Spleen (tissue), 11 donors: ENCODE results near the gene FLAD1. TPM values are rescaled to one million over a fixed set of nuclear protein-coding genes. Genes with fewer than 3 reads are reported as not detected.

ENCODE experiments used
- DNase-seq: peaks from one replicate; pipeline ENCODE4 v3.0.0-alpha.2; 2020
- H3K27ac ChIP-seq, 8 donors: fragments of 200-600 bp; sonication (generic) in 7 of 8; 1 replicate in 4 of 8; 2 replicates in 4 of 8; pipeline versions ENCODE4 v1.5.0 to v1.8.0; 2016 to 2021; ENCODE audit warnings: inconsistent platforms in 4 of 8, mild to moderate bottlenecking in 4 of 8, moderate library complexity in 1 of 8
- H3K27me3 ChIP-seq, 7 donors: fragments of 200-600 bp; sonication (generic) in 6 of 7; replicated peaks in 1 of 7; 1 replicate in 4 of 7; 2 replicates in 3 of 7; pipeline versions ENCODE4 v1.5.0 to v1.8.0; 2016 to 2021; ENCODE audit warnings: inconsistent platforms in 3 of 7, mild to moderate bottlenecking in 1 of 7
- H3K36me3 ChIP-seq, 6 donors: fragments of 200-600 bp; sonication (generic) in 5 of 6; 1 replicate in 4 of 6; 2 replicates in 2 of 6; pipeline versions ENCODE4 v1.5.0 to v1.8.0; 2016 to 2021; ENCODE audit warnings: inconsistent platforms in 2 of 6
- H3K4me1 ChIP-seq, 6 donors: fragments of 200-600 bp; sonication (generic) in 5 of 6; 1 replicate in 3 of 6; 2 replicates in 3 of 6; pipeline versions ENCODE4 v1.5.0 to v1.8.0; 2016 to 2021; ENCODE audit warnings: inconsistent platforms in 3 of 6
- H3K4me3 ChIP-seq, 8 donors: fragments of 200-600 bp; sonication (generic) in 7 of 8; 1 replicate in 4 of 8; 2 replicates in 4 of 8; pipeline versions ENCODE4 v1.5.0 to v1.8.0; 2016 to 2021; ENCODE audit warnings: inconsistent platforms in 4 of 8, mild to moderate bottlenecking in 4 of 8, moderate library complexity in 2 of 8
- H3K9me3 ChIP-seq, 8 donors: fragments of 200-600 bp; sonication (generic) in 7 of 8; 1 replicate in 4 of 8; 2 replicates in 4 of 8; pipeline versions ENCODE4 v1.5.0 to v1.8.0; 2016 to 2021; ENCODE audit warnings: inconsistent platforms in 4 of 8
- POLR2A ChIP-seq, 3 donors: fragments of 450-650 bp; IDR thresholded peaks; one replicate each; pipeline ENCODE4 v1.5.1; 2017; ENCODE audit warnings: antibody characterized with exemption in 3 of 3, mild to moderate bottlenecking in 1 of 3
- POLR2AphosphoS5 ChIP-seq, 3 donors: sonication (generic); formaldehyde crosslinking; IDR thresholded peaks; one replicate each; pipeline ENCODE4 v1.5.1; 2017; ENCODE audit warnings: antibody characterized with exemption in 3 of 3
- WGBS, 5 donors: extraction: QIAGEN DNeasy Blood & Tissue Kit in 3 of 5; methylation state at CpG; one replicate each; pipeline versions ENCODE4 v1.1.5 to v1.1.7; 2013 to 2018; 5-methylcytosine and 5-hydroxymethylcytosine counted together
- intact Hi-C: fragments of 100-400 bp; cut with DNase I; formaldehyde crosslinking; loops from one replicate; pipeline ENCODE4 v1.15.0; 2023; ENCODE audit warnings: low total_unique reads
- polyA plus RNA-seq, 3 donors: library from polyadenylated mRNA; stranded (reverse); fragments of 200-250 nt; gene quantifications; one replicate each; pipeline ENCODE4 v1.2.1, GENCODE V29; 2013
- total RNA-seq, 7 donors: library from RNA; depleted of rRNA in 3 of 7; stranded (reverse); fragments of >200 nt in 3 of 7; fragmentation: NEBNext Ultra II Directional in 4 of 7; extraction: Animal tissue kit (Norgen Biotek cat#: 25700) in 4 of 7; gene quantifications; one replicate each; pipeline versions ENCODE4 v1.1.0 to v1.2.1, GENCODE V29; 2016 to 2021
- TF ChIP-seq, protein P1 (sequence below), 11 experiments: fragments of 200-600 bp in 7 of 11; fragments of 450-650 bp in 4 of 11; sonication (generic) in 4 of 11; IDR thresholded peaks in 8 of 11; conservative IDR thresholded peaks in 3 of 11; 1 replicate in 7 of 11; 2 replicates in 4 of 11; pipeline versions ENCODE4 v1.4.0 to v1.8.0; 2016 to 2021; ENCODE audit warnings: antibody characterized with exemption in 11 of 11, inconsistent platforms in 4 of 11, mild to moderate bottlenecking in 1 of 11
- donor health status: healthy with polysubstance abuse.
- donor health status: DM: no; HTN: no; CAD: no; lungs with moderate emphysema.
- donor health status: DM: no; HTN: no; CAD: no.
- donor health status: Bipolar disorder and iron deficiency.
- donor health status: healthy.
- donor health status: DM: no; HTN: no; CAD: no.
- donor health status: DM: yes; HTN: yes; CAD: no.

The FLAD1 gene
- total and polyA plus RNA-seq, 10 donors, result 27.1 to 43.4 (median 31.6) TPM

DNA sequence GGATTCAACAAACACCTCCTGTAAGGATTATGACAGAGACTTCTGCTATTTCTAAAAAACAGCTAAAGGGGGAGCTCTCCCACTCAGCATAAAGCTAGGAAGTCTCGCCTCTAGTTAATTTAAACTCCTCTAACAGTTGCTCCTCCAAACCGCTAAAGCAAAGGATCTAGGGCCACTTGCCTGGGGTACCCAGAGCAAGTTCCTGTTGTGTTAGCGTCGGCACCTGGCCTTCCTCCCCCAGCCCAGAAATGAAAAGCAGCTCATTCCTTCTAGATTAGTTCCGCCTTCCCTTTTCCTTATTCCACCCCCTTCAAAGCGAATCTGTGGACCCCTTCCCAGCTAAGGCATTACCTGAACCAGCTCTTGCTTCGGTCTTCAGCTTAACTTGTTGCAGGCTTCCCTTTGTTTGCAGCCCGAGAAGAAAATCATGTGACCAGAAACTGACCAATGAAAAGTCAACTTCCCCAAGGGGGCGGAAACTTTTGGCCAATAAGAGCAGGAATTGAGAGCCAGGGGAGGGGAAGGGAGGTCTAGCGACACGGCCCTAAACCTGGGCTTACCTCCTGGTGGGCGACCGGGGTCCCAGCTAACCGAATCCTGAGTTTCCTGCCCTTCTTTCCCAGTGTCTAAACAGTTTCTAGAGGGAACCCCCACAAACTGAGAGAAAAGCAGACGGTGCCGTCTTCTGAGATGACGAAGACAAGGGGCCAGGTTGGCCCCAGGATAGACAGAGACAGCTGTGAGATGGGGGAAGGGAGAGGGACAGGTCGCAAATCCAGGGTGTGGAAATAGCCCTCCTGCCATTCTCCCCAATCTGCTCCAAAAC, 27.2 kb upstream of the FLAD1 start, which contains the start of gene PBXIP1:
Gene PBXIP1 (minus strand): TSS at position 382 of the 826 bp plus-strand sequence. CDS start 2,378 bp downstream, outside the sequence.
- 0 to 1% (median 0%) methylated on average over 18 of the region's 18 CpGs for whole genome bisulfite sequencing, 5 donors
- Histone ChIP-seq H3K4me3 (peak within 1 kb of the TSS; percentile 52 to 78 (median 64)), H3K4me1 (peaks cover 61 to 98% (median 81%) of the 10 kb centered on the region in 6 donors), H3K27ac (peak within 1 kb of the TSS; percentile 66 to 89 (median 82)), H3K9me3 (no peaks in the 10 kb centered on the region), H3K36me3 (peaks cover 0 to 32% (median 22%) of the 10 kb centered on the region in 6 donors), H3K27me3 (no peaks in the 10 kb centered on the region)
- TF ChIP-seq POLR2A (IDR thresholded peaks at IDR 0.05) (no peak), POLR2AphosphoS5 (IDR thresholded peaks at IDR 0.05) (peak in 2 of 3 donors; percentile 62 to 81)
- TF ChIP-seq, protein P1, sequence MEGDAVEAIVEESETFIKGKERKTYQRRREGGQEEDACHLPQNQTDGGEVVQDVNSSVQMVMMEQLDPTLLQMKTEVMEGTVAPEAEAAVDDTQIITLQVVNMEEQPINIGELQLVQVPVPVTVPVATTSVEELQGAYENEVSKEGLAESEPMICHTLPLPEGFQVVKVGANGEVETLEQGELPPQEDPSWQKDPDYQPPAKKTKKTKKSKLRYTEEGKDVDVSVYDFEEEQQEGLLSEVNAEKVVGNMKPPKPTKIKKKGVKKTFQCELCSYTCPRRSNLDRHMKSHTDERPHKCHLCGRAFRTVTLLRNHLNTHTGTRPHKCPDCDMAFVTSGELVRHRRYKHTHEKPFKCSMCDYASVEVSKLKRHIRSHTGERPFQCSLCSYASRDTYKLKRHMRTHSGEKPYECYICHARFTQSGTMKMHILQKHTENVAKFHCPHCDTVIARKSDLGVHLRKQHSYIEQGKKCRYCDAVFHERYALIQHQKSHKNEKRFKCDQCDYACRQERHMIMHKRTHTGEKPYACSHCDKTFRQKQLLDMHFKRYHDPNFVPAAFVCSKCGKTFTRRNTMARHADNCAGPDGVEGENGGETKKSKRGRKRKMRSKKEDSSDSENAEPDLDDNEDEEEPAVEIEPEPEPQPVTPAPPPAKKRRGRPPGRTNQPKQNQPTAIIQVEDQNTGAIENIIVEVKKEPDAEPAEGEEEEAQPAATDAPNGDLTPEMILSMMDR (IDR thresholded peaks at IDR 0.05 in 8 of 11, conservative IDR thresholded peaks at IDR 0.05 in 3 of 11), result peak in 4 of 11 experiments; percentile 12 to 32 (median 22)
- intact Hi-C loops, result no loop called here
- DNase-seq, result peak; percentile 83

DNA sequence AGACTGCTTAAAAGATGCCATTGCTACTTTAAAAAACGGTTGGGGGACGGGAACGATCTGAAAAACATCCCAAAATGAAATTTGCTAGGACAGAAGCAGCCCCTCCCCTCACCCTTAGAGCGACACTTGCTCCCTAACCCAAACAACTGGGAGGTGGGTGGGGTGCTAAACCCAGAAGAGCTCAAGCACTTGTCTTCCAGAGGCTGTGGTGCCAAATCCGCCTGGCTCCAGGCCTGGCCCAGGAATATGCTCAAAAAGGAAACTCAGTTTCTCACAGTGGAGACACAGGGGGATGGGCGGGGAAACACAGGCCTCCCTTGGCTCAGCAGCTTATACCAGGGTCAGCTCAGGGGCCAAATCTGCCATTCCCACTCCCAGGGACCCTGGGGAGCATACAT, 26.6 kb upstream of the FLAD1 start:
- intact Hi-C loops, result no loop called here
- 19 to 35% (median 28%) methylated on average over 6 of the region's 6 CpGs for WGBS, 5 donors
- peak; percentile 75 for DNase-seq
- TF ChIP-seq POLR2A (IDR thresholded peaks at IDR 0.05), result no peak
- TF ChIP-seq, protein P1 (IDR thresholded peaks at IDR 0.05 in 8 of 11, conservative IDR thresholded peaks at IDR 0.05 in 3 of 11), result no peak
- no peak for TF ChIP-seq POLR2AphosphoS5 (IDR thresholded peaks at IDR 0.05)
- no peaks in the 10 kb centered on the region for H3K27me3 ChIP-seq
- peak overlapping the region; percentile 66 to 89 (median 82) for H3K27ac ChIP-seq
- H3K9me3 ChIP-seq, result no peaks in the 10 kb centered on the region
- H3K4me1 ChIP-seq, result peaks cover 55 to 96% (median 78%) of the 10 kb centered on the region in 6 donors
- H3K4me3 ChIP-seq, result peak overlapping the region in 7 of 8 donors; percentile 52 to 78 (median 61)
- peaks cover 0 to 26% (median 18%) of the 10 kb centered on the region in 6 donors for H3K36me3 ChIP-seq

DNA sequence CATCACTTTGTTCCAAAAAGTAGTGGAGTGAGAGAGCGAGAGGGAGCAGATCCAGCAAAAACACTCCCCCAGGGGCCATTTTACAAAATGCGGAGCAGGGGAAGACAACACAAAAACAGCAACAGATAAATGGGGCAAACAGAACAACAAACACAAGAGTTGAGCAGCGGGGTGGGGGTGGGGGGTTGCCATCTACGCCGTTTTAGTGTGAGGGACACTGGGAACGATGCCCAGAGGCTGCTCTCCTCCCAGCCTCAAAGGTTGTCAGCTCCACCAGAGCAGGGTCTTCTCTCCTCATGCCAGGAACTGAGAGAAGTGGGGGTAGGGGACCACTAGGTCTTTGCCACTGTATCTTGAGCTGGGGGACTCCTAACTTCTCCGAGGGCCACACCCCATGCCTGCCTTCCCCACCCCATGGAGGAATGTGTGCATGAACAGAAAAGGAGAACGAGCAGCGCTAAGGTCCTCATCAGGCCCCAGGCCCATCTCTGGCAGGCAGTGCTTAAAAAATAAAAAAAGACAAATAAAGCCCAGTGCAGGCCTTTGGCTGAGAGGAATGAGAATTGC, 26.0 kb upstream of the FLAD1 start:
- no peak overlapping the region for H3K4me3 ChIP-seq
- H3K36me3 ChIP-seq, result peaks cover 0 to 23% (median 18%) of the 10 kb centered on the region in 6 donors
- TF ChIP-seq, protein P1 (IDR thresholded peaks at IDR 0.05 in 8 of 11, conservative IDR thresholded peaks at IDR 0.05 in 3 of 11), result no peak
- TF ChIP-seq POLR2AphosphoS5 (IDR thresholded peaks at IDR 0.05) (no peak), POLR2A (IDR thresholded peaks at IDR 0.05) (no peak)
- DNase-seq, result peak; percentile 56
- H3K27me3 ChIP-seq, result no peaks in the 10 kb centered on the region
- no peaks in the 10 kb centered on the region for H3K9me3 ChIP-seq
- H3K27ac ChIP-seq, result peak overlapping the region in 5 of 8 donors; percentile 3 to 89 (median 83)
- intact Hi-C loops, result no loop called here
- H3K4me1 ChIP-seq, result peaks cover 48 to 93% (median 73%) of the 10 kb centered on the region in 6 donors
- WGBS, 5 donors, result 73 to 83% (median 78%) methylated on average over 9 of the region's 9 CpGs

DNA sequence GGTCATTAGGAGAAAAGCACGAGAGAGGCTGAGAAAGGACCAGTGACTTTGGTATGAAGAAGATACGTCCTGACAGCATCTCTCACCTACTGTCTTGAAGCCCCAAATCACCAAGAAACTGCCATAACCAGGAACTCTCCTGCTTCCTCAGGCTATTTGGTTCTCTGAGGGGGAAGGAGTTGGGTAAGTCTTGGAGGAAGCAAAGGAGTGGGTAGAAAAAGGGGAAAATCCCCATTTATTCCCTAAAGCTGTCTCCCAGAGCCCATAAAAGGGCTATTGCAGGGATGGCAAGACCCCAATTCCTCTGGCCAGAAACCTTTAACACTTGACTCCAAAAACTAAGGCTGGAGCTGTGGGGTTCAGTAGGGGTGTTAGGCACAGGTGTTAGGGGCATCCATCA, 25.1 kb upstream of the FLAD1 start:
- Histone ChIP-seq H3K27ac (peak overlapping the region in 1 of 8 donors; percentile 89), H3K9me3 (no peaks in the 10 kb centered on the region), H3K4me3 (no peak overlapping the region), H3K4me1 (peaks cover 46 to 93% (median 73%) of the 10 kb centered on the region in 6 donors), H3K27me3 (no peaks in the 10 kb centered on the region), H3K36me3 (peaks cover 0 to 28% (median 21%) of the 10 kb centered on the region in 6 donors)
- TF ChIP-seq, protein P1 (IDR thresholded peaks at IDR 0.05 in 8 of 11, conservative IDR thresholded peaks at IDR 0.05 in 3 of 11), result no peak
- no peak for TF ChIP-seq POLR2A (IDR thresholded peaks at IDR 0.05)
- TF ChIP-seq POLR2AphosphoS5 (IDR thresholded peaks at IDR 0.05), result no peak
- intact Hi-C loops, result no loop called here
- no peak for DNase-seq
- 78 to 97% (median 90%) methylated on average over 2 of the region's 2 CpGs for WGBS, 5 donors
